H1 (cell line): ENCODE data around the gene KCNE1. TPM values are rescaled to one million over a fixed set of nuclear protein-coding genes. Genes with fewer than 3 reads are reported as not detected.
"Not testable (repeated sequence)": the region's sequence is repeated elsewhere in the genome, so short reads cannot be mapped to it uniquely, and the experiment has no call there.

Experiments used
- CTCF ChIA-PET: fragments of 300-600 bp; sonication (Branson Sonifier 250); formaldehyde crosslinking; loops from one replicate; lab custom pipeline; 2021; ENCODE audit not compliant: partially characterized antibody; lab: Charles Lee
- POLR2A ChIA-PET: fragments of 300-600 bp; sonication (Branson Sonifier 250); formaldehyde crosslinking; loops from one replicate; lab custom pipeline; 2021; ENCODE audit warnings: inconsistent platforms; ENCODE audit not compliant: partially characterized antibody; lab: Charles Lee
- DNase-seq, 2 experiments: peaks; one replicate each; pipeline versions ENCODE4 v3.0.0 to v3.0.0-alpha.2; 2010 to 2022; ENCODE audit warnings: low spot score in 2 of 2, low read depth in 1 of 2, mixed read lengths in 1 of 2
- FAIRE-seq: peaks from 2 replicates; lab custom pipeline; 2011; peaks lifted over from hg19 to GRCh38; lab: Jason Lieb, UNC
- H2AFZ ChIP-seq: 2 replicates; pipeline ENCODE4 v1.8.1; 2012; ENCODE audit warnings: low read length, inconsistent platforms
- H2AK5ac ChIP-seq: 2 replicates; pipeline ENCODE4 v1.6.1; 2013; ENCODE audit warnings: low read depth, low read length
- H2BK120ac ChIP-seq: replicated peaks from 2 replicates; pipeline ENCODE3; 2013; ENCODE audit warnings: low read depth, low read length, inconsistent platforms
- H2BK12ac ChIP-seq: 2 replicates; pipeline ENCODE4 v1.6.1; 2013; ENCODE audit warnings: low read depth, low read length
- H2BK15ac ChIP-seq: 2 replicates; pipeline ENCODE4 v1.6.1; 2013; ENCODE audit warnings: low read length
- H2BK20ac ChIP-seq: 2 replicates; pipeline ENCODE4 v1.6.1; 2013; ENCODE audit warnings: low read length
- H2BK5ac ChIP-seq: 2 replicates; pipeline ENCODE4 v1.6.1; 2013; ENCODE audit warnings: low read depth, low read length
- H3K14ac ChIP-seq: 2 replicates; pipeline ENCODE4 v1.6.1; 2013; ENCODE audit warnings: inconsistent platforms; ENCODE audit not compliant: insufficient read length
- H3K18ac ChIP-seq: 2 replicates; pipeline ENCODE4 v1.6.1; 2013; ENCODE audit warnings: low read length; ENCODE audit errors: extremely low read depth
- H3K23ac ChIP-seq: 2 replicates; pipeline ENCODE4 v1.6.1; 2013; ENCODE audit warnings: inconsistent platforms; ENCODE audit not compliant: insufficient read length
- H3K23me2 ChIP-seq: 2 replicates; pipeline ENCODE4 v1.6.1; 2013; ENCODE audit warnings: low read depth, low read length
- H3K27ac ChIP-seq: 2 replicates; pipeline ENCODE4 v1.6.1; 2011; ENCODE audit warnings: low read depth, low read length, inconsistent platforms
- H3K27me3 ChIP-seq, 4 experiments: replicated peaks in 1 of 4; 1 replicate in 1 of 4; 2 replicates in 3 of 4; pipeline versions ENCODE4 v1.6.1 to v1.8.1; 2011 to 2013; ENCODE audit warnings: low read length in 3 of 4, mild to moderate bottlenecking in 3 of 4, inconsistent platforms in 2 of 4, mixed read lengths in 2 of 4, moderate library complexity in 1 of 4; ENCODE audit not compliant: control insufficient read depth in 3 of 4, insufficient read depth in 3 of 4; ENCODE audit errors: extremely low read depth in 1 of 4
- H3K36me3 ChIP-seq, 4 experiments: 2 replicates each; pipeline versions ENCODE4 v1.6.1 to v1.8.1; 2011 to 2013; ENCODE audit warnings: mild to moderate bottlenecking in 4 of 4, low read length in 3 of 4, moderate library complexity in 2 of 4, control low read depth in 1 of 4, inconsistent platforms in 1 of 4; ENCODE audit not compliant: insufficient read depth in 4 of 4, control insufficient read depth in 2 of 4
- H3K4ac ChIP-seq: replicated peaks from 2 replicates; pipeline ENCODE3; 2013; ENCODE audit warnings: low read length, low read depth, mixed read lengths, inconsistent platforms; ENCODE audit not compliant: insufficient read length
- H3K4me1 ChIP-seq, 4 experiments: replicated peaks in 1 of 4; 1 replicate in 1 of 4; 2 replicates in 3 of 4; pipeline versions ENCODE4 v1.6.1 to v1.8.1; 2011 to 2013; ENCODE audit warnings: low read length in 3 of 4, inconsistent platforms in 2 of 4, mixed read lengths in 1 of 4; ENCODE audit not compliant: insufficient read depth in 4 of 4, control insufficient read depth in 3 of 4
- H3K4me2 ChIP-seq, 2 experiments: 2 replicates each; pipeline versions ENCODE4 v1.6.1 to v1.8.1; 2011 to 2013; ENCODE audit warnings: low read depth in 2 of 2, low read length in 2 of 2, control low read depth in 1 of 2, inconsistent platforms in 1 of 2, mild to moderate bottlenecking in 1 of 2; ENCODE audit not compliant: insufficient read depth in 1 of 2
- H3K4me3 ChIP-seq, 4 experiments: fragments of 200-600, 300-600 bp in 1 of 4; sonication (generic), shearing (Covaris generic), sonication (Bioruptor Twin) in 1 of 4; 2 replicates each; pipeline versions ENCODE4 v1.5.1 to v1.8.1; 2011 to 2016; ENCODE audit warnings: low read length in 4 of 4, low read depth in 3 of 4, control low read depth in 2 of 4, inconsistent platforms in 2 of 4, mild to moderate bottlenecking in 2 of 4, mixed read lengths in 1 of 4, moderate library complexity in 1 of 4; ENCODE audit not compliant: insufficient read depth in 2 of 4; ENCODE audit errors: extremely low read depth in 1 of 4
- H3K56ac ChIP-seq: replicated peaks from 2 replicates; pipeline ENCODE3; 2013; ENCODE audit warnings: low read depth, mild to moderate bottlenecking, mixed read lengths, low read length, inconsistent platforms; ENCODE audit not compliant: insufficient read length
- H3K79me1 ChIP-seq: 2 replicates; pipeline ENCODE4 v1.6.1; 2013; ENCODE audit warnings: low read depth, low read length, control low read depth
- H3K79me2 ChIP-seq, 2 experiments: 2 replicates each; pipeline versions ENCODE4 v1.6.1 to v1.8.1; 2012 to 2013; ENCODE audit warnings: low read length in 2 of 2, mild to moderate bottlenecking in 2 of 2, inconsistent platforms in 1 of 2; ENCODE audit not compliant: insufficient read depth in 2 of 2, control insufficient read depth in 1 of 2
- H3K9ac ChIP-seq, 4 experiments: replicated peaks in 1 of 4; 1 replicate in 1 of 4; 2 replicates in 3 of 4; pipeline versions ENCODE4 v1.6.1 to v1.8.1; 2011 to 2013; ENCODE audit warnings: low read depth in 3 of 4, low read length in 3 of 4, control low read depth in 2 of 4, mild to moderate bottlenecking in 2 of 4, moderate library complexity in 2 of 4, inconsistent platforms in 1 of 4; ENCODE audit errors: extremely low read depth in 1 of 4
- H3K9me3 ChIP-seq, 2 experiments: 2 replicates each; pipeline versions ENCODE4 v1.6.1 to v1.8.1; 2012 to 2013; ENCODE audit warnings: mild to moderate bottlenecking in 2 of 2, moderate library complexity in 2 of 2, control low read depth in 1 of 2, inconsistent platforms in 1 of 2, low read depth in 1 of 2, low read length in 1 of 2, mixed read lengths in 1 of 2; ENCODE audit not compliant: insufficient read depth in 2 of 2
- H4K20me1 ChIP-seq, 2 experiments: replicated peaks in 1 of 2; 2 replicates each; pipeline versions ENCODE3 to v1.8.1; 2011 to 2013; ENCODE audit warnings: inconsistent platforms in 2 of 2, low read length in 2 of 2, mild to moderate bottlenecking in 1 of 2; ENCODE audit not compliant: insufficient read depth in 2 of 2, control insufficient read depth in 1 of 2
- H4K5ac ChIP-seq: 2 replicates; pipeline ENCODE4 v1.6.1; 2013; ENCODE audit warnings: low read length, low read depth, mixed read lengths, inconsistent platforms; ENCODE audit not compliant: insufficient read length
- H4K8ac ChIP-seq: 2 replicates; pipeline ENCODE4 v1.8.0; 2013; ENCODE audit warnings: mild to moderate bottlenecking, moderate library complexity, low read length, inconsistent platforms; ENCODE audit not compliant: insufficient read depth; ENCODE audit errors: extremely low read depth
- H4K91ac ChIP-seq: replicated peaks from 2 replicates; pipeline ENCODE3; 2013; ENCODE audit warnings: low read length, mixed read lengths, inconsistent platforms; ENCODE audit not compliant: insufficient read length
- WGBS, 2 experiments: shearing (Covaris generic) in 1 of 2; methylation state at CpG; one replicate each; pipeline versions ENCODE4 v1.1.6 to v1.1.7; 2013 to 2015; ENCODE audit warnings: low lambda C conversion rate in 2 of 2, mixed read lengths in 2 of 2, inconsistent platforms in 1 of 2, low coverage in 1 of 2, missing lambda C conversion rate in 1 of 2; ENCODE audit not compliant: insufficient replicate concordance in 2 of 2, insufficient coverage in 1 of 2, insufficient read length in 1 of 2; ENCODE audit errors: extremely low coverage in 1 of 2, missing lambda C conversion rate in 1 of 2; 5-methylcytosine and 5-hydroxymethylcytosine counted together
- polyA plus RNA-seq, 7 experiments: library from polyadenylated mRNA; depleted of rRNA in 3 of 7; stranded (reverse) in 5 of 7; unstranded in 2 of 7; fragments of >200 nt in 5 of 7; fragments of 200-250 nt in 2 of 7; gene quantifications; 1 replicate in 5 of 7; 2 replicates in 1 of 7; 4 replicates in 1 of 7; pipeline versions ENCODE4 v1.2.1 to v1.2.3, GENCODE V29; 2011 to 2013; ENCODE audit warnings: missing spikeins in 2 of 7, mixed read lengths in 2 of 7
- total RNA-seq: library from RNA; stranded (reverse); fragmentation: NEBNext Ultra II Directional; extraction: Animal tissue kit (Norgen Biotek cat#: 25700); gene quantifications from 2 replicates; pipeline ENCODE4 v1.2.1, GENCODE V29; 2021

The KCNE1 gene
- total and polyA plus RNA-seq, 2 of the 8 experiments (the other 6 are each of a cell fraction or from before 2014, with no cell fraction given), result 0.08 to 0.28 TPM

DNA sequence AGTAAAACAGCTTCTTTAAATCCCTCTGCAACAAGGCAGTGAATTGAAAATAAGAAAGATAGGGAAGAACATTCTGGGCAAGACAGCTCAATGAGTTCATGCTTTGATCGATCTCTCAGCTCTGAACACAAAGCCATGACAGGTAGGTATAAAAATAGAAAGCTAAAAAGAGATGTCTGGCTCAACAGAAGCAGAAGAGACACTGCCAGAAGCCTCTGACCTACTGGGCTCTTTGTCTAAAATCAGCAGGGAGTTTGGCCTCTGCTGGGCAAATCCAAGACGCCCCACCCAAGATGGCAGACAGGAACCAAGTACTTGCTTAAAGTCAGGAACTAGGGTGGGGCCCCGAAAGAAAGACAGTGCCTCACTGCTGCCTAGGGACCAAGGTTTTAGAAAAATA lies 44.7 kb downstream of the KCNE1 start:
- H4K20me1 ChIP-seq, POLR2A ChIA-PET: not testable (repeated sequence)

DNA sequence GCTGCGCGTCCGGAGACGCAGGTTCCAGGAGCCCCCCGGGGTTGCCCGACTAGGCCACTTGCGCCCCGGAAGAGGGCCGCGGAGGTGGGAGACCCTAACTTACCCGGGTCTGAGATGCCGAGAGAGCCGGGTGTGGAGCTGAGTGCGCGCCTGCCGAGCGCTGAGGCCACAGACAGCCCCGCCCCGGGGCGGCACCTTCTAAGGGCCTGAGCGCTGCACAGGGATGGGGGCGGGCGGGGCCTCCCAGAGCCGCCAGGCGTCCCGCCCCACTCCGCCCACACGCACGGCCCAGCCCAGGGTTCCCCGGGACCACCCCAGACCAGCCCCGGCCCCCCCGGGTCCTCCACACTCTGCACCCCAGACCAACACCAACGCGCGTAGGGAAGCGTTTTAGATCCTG lies 52.6 kb downstream of the KCNE1 start:
- H2BK12ac ChIP-seq, H2AK5ac ChIP-seq, H2AFZ ChIP-seq, H2BK20ac ChIP-seq, H2BK15ac ChIP-seq, H3K79me1 ChIP-seq, H3K4me2 ChIP-seq, POLR2A ChIA-PET, H3K56ac ChIP-seq, CTCF ChIA-PET, DNase-seq, H3K18ac ChIP-seq, H3K14ac ChIP-seq, FAIRE-seq, H3K4me3 ChIP-seq, H4K5ac ChIP-seq, H2BK120ac ChIP-seq, H3K23ac ChIP-seq, H4K8ac ChIP-seq, H3K79me2 ChIP-seq, H4K91ac ChIP-seq, H3K4me1 ChIP-seq, H3K9me3 ChIP-seq, H3K36me3 ChIP-seq, H3K27ac ChIP-seq, H2BK5ac ChIP-seq, H3K9ac ChIP-seq, H4K20me1 ChIP-seq, H3K23me2 ChIP-seq, H3K4ac ChIP-seq, H3K27me3 ChIP-seq: not testable (repeated sequence)
- no CpG with 5 or more reads among the region's 36 CpGs for WGBS, 2 experiments

More for the DNA sequence above, 44.7 kb downstream of the KCNE1 start:
- H3K4me3 ChIP-seq, H3K18ac ChIP-seq, H2BK20ac ChIP-seq, H4K91ac ChIP-seq, FAIRE-seq, H3K9ac ChIP-seq, DNase-seq, H2AK5ac ChIP-seq, H4K5ac ChIP-seq, H3K9me3 ChIP-seq, H2BK120ac ChIP-seq, H3K56ac ChIP-seq, H3K27ac ChIP-seq, H3K79me2 ChIP-seq, H3K23me2 ChIP-seq, H3K79me1 ChIP-seq, H3K4me1 ChIP-seq, H3K27me3 ChIP-seq, H3K36me3 ChIP-seq, H3K23ac ChIP-seq, H3K4ac ChIP-seq, H2BK5ac ChIP-seq, CTCF ChIA-PET, H2BK12ac ChIP-seq, H3K14ac ChIP-seq, H2BK15ac ChIP-seq, H2AFZ ChIP-seq, H3K4me2 ChIP-seq, H4K8ac ChIP-seq: not testable (repeated sequence)
- WGBS, 2 experiments, result no CpG with 5 or more reads among the region's 3 CpGs
